Fibroblast of lung (primary cell): Measurements from ENCODE around the gene TRIL.

Experiments
- CTCF ChIP-seq, 2 donors: IDR thresholded peaks in 1 of 2; conservative IDR thresholded peaks in 1 of 2; 1 replicate in 1 of 2; 2 replicates in 1 of 2; pipeline ENCODE4 v1.5.1; 2011 to 2012; ENCODE audit warnings: low read length in 2 of 2, control low read depth in 1 of 2, inconsistent platforms in 1 of 2, low read depth in 1 of 2, mild to moderate bottlenecking in 1 of 2
- EZH2 ChIP-seq: IDR thresholded peaks from 2 replicates; pipeline ENCODE4 v1.5.1; 2012; ENCODE audit warnings: low read length, control low read depth, mild to moderate bottlenecking; ENCODE audit errors: missing control alignments

GRCh38 chr7:29003703-29004102 is 45.6 kb upstream of the TRIL start:
- TF ChIP-seq EZH2: no peak
- no peak for TF ChIP-seq CTCF (conservative IDR thresholded peaks at IDR 0.05 in 1 of 2, IDR thresholded peaks at IDR 0.05 in 1 of 2; ENCODE audit: low read depth in 1 of 2, low read length in 2 of 2)
